H9 (cell line): ENCODE measurements around the gene UCP1. TPM values are rescaled to one million over a fixed set of nuclear protein-coding genes. Genes with fewer than 3 reads are reported as not detected.

Experiments used
- DNase-seq: peaks from one replicate; pipeline ENCODE4 v3.0.0-alpha.2; 2017
- H2AFZ ChIP-seq: one replicate; pipeline ENCODE4 v1.6.1; 2013; ENCODE audit warnings: mild to moderate bottlenecking, low read length, control low read depth, moderate library complexity
- H2AK5ac ChIP-seq: 2 replicates; pipeline ENCODE4 v1.6.1; 2013; ENCODE audit warnings: low read length, control low read depth, mixed read lengths; ENCODE audit not compliant: insufficient read length
- H2BK120ac ChIP-seq: one replicate; pipeline ENCODE4 v1.6.1; 2013; ENCODE audit warnings: low read depth, mild to moderate bottlenecking, low read length, control low read depth, inconsistent platforms; ENCODE audit not compliant: poor library complexity, severe bottlenecking
- H2BK12ac ChIP-seq: 2 replicates; pipeline ENCODE4 v1.6.1; 2013; ENCODE audit warnings: low read length, control low read depth, mixed read lengths, low read depth; ENCODE audit not compliant: insufficient read length
- H2BK15ac ChIP-seq: 2 replicates; pipeline ENCODE4 v1.6.1; 2013; ENCODE audit warnings: low read depth, low read length, control low read depth
- H2BK20ac ChIP-seq: one replicate; pipeline ENCODE4 v1.6.1; 2013; ENCODE audit warnings: low read depth, mild to moderate bottlenecking, low read length, control low read depth, inconsistent platforms; ENCODE audit not compliant: poor library complexity, severe bottlenecking
- H2BK5ac ChIP-seq: 2 replicates; pipeline ENCODE4 v1.6.1; 2013; ENCODE audit warnings: low read length, control low read depth, mixed read lengths; ENCODE audit not compliant: insufficient read length
- H3K14ac ChIP-seq: 2 replicates; pipeline ENCODE4 v1.6.1; 2013; ENCODE audit warnings: low read length, control low read depth; ENCODE audit not compliant: insufficient read depth
- H3K18ac ChIP-seq: 2 replicates; pipeline ENCODE4 v1.6.1; 2013; ENCODE audit warnings: low read depth, mild to moderate bottlenecking, mixed read lengths, low read length, control low read depth; ENCODE audit not compliant: insufficient read length
- H3K23ac ChIP-seq: 2 replicates; pipeline ENCODE4 v1.6.1; 2013; ENCODE audit warnings: low read length, control low read depth, mixed read lengths, low read depth; ENCODE audit not compliant: insufficient read length
- H3K23me2 ChIP-seq: 2 replicates; pipeline ENCODE4 v1.6.1; 2013; ENCODE audit warnings: low read depth, mild to moderate bottlenecking, mixed read lengths, low read length, control low read depth; ENCODE audit not compliant: insufficient read length, poor library complexity, severe bottlenecking
- H3K27ac ChIP-seq: 2 replicates; pipeline ENCODE4 v1.5.1; 2013; ENCODE audit warnings: low read length, control low read depth, mixed read lengths, low read depth; ENCODE audit not compliant: insufficient read length
- H3K27me3 ChIP-seq: 2 replicates; pipeline ENCODE4 v1.6.1; 2013; ENCODE audit warnings: low read length, control low read depth, inconsistent platforms; ENCODE audit not compliant: insufficient read depth
- H3K4ac ChIP-seq: 2 replicates; pipeline ENCODE4 v1.6.1; 2013; ENCODE audit warnings: low read depth, mild to moderate bottlenecking, control low read depth, inconsistent platforms, low read length, moderate library complexity
- H3K4me1 ChIP-seq: 2 replicates; pipeline ENCODE4 v1.6.1; 2013; ENCODE audit warnings: low read length, control low read depth, inconsistent platforms; ENCODE audit not compliant: insufficient read depth
- H3K4me2 ChIP-seq: 2 replicates; pipeline ENCODE4 v1.6.1; 2013; ENCODE audit warnings: low read length, control low read depth, mixed read lengths; ENCODE audit not compliant: insufficient read length, insufficient read depth
- H3K56ac ChIP-seq: 2 replicates; pipeline ENCODE4 v1.6.1; 2013; ENCODE audit warnings: low read depth, mild to moderate bottlenecking, mixed read lengths, low read length, control low read depth; ENCODE audit not compliant: insufficient read length
- H3K79me1 ChIP-seq: 2 replicates; pipeline ENCODE4 v1.6.1; 2013; ENCODE audit warnings: low read depth, mild to moderate bottlenecking, moderate library complexity, low read length, control low read depth, inconsistent platforms; ENCODE audit not compliant: insufficient read depth, poor library complexity, severe bottlenecking
- H3K79me2 ChIP-seq: 2 replicates; pipeline ENCODE4 v1.6.1; 2013; ENCODE audit warnings: low read length, control low read depth, inconsistent platforms; ENCODE audit not compliant: insufficient read depth
- H3K9ac ChIP-seq: 2 replicates; pipeline ENCODE4 v1.6.1; 2013; ENCODE audit warnings: low read length, control low read depth, mixed read lengths; ENCODE audit not compliant: insufficient read length; ENCODE audit errors: extremely low read depth
- H3K9me3 ChIP-seq: one replicate; pipeline ENCODE4 v1.6.1; 2013; ENCODE audit warnings: low read depth, low read length, inconsistent platforms; ENCODE audit not compliant: control insufficient read depth
- H3T11ph ChIP-seq: one replicate; pipeline ENCODE4 v1.6.1; 2013; ENCODE audit warnings: mild to moderate bottlenecking, low read length, control low read depth, inconsistent platforms
- H4K20me1 ChIP-seq: one replicate; pipeline ENCODE4 v1.6.1; 2013; ENCODE audit not compliant: control insufficient read depth, insufficient read length, insufficient read depth
- H4K5ac ChIP-seq: 2 replicates; pipeline ENCODE4 v1.6.1; 2013; ENCODE audit warnings: low read depth, mild to moderate bottlenecking, mixed read lengths, low read length, control low read depth; ENCODE audit not compliant: insufficient read length
- H4K8ac ChIP-seq: replicated peaks from 2 replicates; pipeline ENCODE4 v1.6.1; 2013; ENCODE audit warnings: low read length, control low read depth, mixed read lengths, low read depth; ENCODE audit not compliant: insufficient read length
- H4K91ac ChIP-seq: 2 replicates; pipeline ENCODE4 v1.6.1; 2013; ENCODE audit warnings: low read depth, mild to moderate bottlenecking, moderate library complexity, mixed read lengths, low read length, control low read depth; ENCODE audit not compliant: insufficient read length
- H3K27ac Mint-ChIP-seq, 3 experiments: 2 replicates in 2 of 3; 3 replicates in 1 of 3; pipeline ENCODE4 v1.8.0; 2020 to 2021; ENCODE audit warnings: mixed read lengths in 3 of 3, mild to moderate bottlenecking in 1 of 3, moderate library complexity in 1 of 3
- H3K27me3 Mint-ChIP-seq: 2 replicates; pipeline ENCODE4 v1.8.0; 2021; ENCODE audit warnings: low read depth, mild to moderate bottlenecking, moderate library complexity, mixed read lengths
- H3K36me3 Mint-ChIP-seq, 3 experiments: 2 replicates in 2 of 3; 3 replicates in 1 of 3; pipeline ENCODE4 v1.8.0; 2020 to 2021; ENCODE audit warnings: low read depth in 3 of 3, mixed read lengths in 3 of 3; ENCODE audit not compliant: insufficient read depth in 1 of 3
- H3K4me1 Mint-ChIP-seq, 2 experiments: 2 replicates each; pipeline ENCODE4 v1.8.0; 2020; ENCODE audit warnings: mixed read lengths in 2 of 2
- H3K4me3 Mint-ChIP-seq, 2 experiments: 2 replicates in 1 of 2; 3 replicates in 1 of 2; pipeline ENCODE4 v1.8.0; 2020 to 2021; ENCODE audit warnings: mild to moderate bottlenecking in 2 of 2, mixed read lengths in 2 of 2, moderate library complexity in 1 of 2
- H3K9me3 Mint-ChIP-seq, 2 experiments: 2 replicates in 1 of 2; 3 replicates in 1 of 2; pipeline ENCODE4 v1.8.0; 2020; ENCODE audit warnings: mild to moderate bottlenecking in 2 of 2, mixed read lengths in 2 of 2, moderate library complexity in 1 of 2
- CTCF ChIP-seq: fragments of 200-600 bp; sonication (generic); conservative IDR thresholded peaks from 3 replicates; pipeline ENCODE4 v1.8.0; 2021; ENCODE audit warnings: antibody characterized with exemption, mild to moderate bottlenecking
- WGBS: extraction: QIAGEN DNeasy Blood & Tissue Kit; methylation state at CpG from one replicate; pipeline ENCODE4 v1.1.7; 2013; ENCODE audit warnings: missing lambda C conversion rate, low lambda C conversion rate, mixed read lengths; ENCODE audit not compliant: insufficient read length; ENCODE audit errors: extremely low coverage; 5-methylcytosine and 5-hydroxymethylcytosine counted together
- total RNA-seq: library from RNA; stranded (reverse); gene quantifications from 2 replicates; pipeline ENCODE4 v1.2.1, GENCODE V29; 2021

UCP1 gene
- total RNA-seq, 1 experiment from 2014 or later = not detected

- H4K8ac ChIP-seq = no peak overlapping the region
- no peak for DNase-seq
- no peaks in the 10 kb centered on the region for H3K27me3 ChIP-seq
- H4K91ac ChIP-seq = no peak overlapping the region
- Mint-ChIP-seq H3K4me1 (peaks cover 8 to 9% of the 10 kb centered on the region in 2 experiments), H3K27me3 (no peaks in the 10 kb centered on the region), H3K9me3 (no peaks in the 10 kb centered on the region), H3K36me3 (peaks cover 7 to 21% (median 13%) of the 10 kb centered on the region in 3 experiments; a peak in 6 of 7 replicates), H3K27ac (no peak overlapping the region; a peak in 1 of 7 replicates), H3K4me3 (no peak overlapping the region)
- no peak overlapping the region for H2BK5ac ChIP-seq
- no peak overlapping the region for H3K23ac ChIP-seq
- H3K9ac ChIP-seq = no peak overlapping the region
- no peaks in the 10 kb centered on the region for H3K23me2 ChIP-seq
- H2AFZ ChIP-seq = no peak overlapping the region
- no peaks in the 10 kb centered on the region for H4K20me1 ChIP-seq
- no peaks in the 10 kb centered on the region for H3K4me1 ChIP-seq
- H2BK120ac ChIP-seq = no peak overlapping the region
- H3K18ac ChIP-seq = no peak overlapping the region
- H3K4ac ChIP-seq = no peak overlapping the region
- no peak overlapping the region for H3T11ph ChIP-seq
- no peak for TF ChIP-seq CTCF
- H3K14ac ChIP-seq = no peak overlapping the region
- no peak overlapping the region for H2BK12ac ChIP-seq
- no peak overlapping the region for H3K4me2 ChIP-seq
- no peaks in the 10 kb centered on the region for H3K9me3 ChIP-seq
- no peak overlapping the region for H2AK5ac ChIP-seq
- no peaks in the 10 kb centered on the region for H3K79me1 ChIP-seq
- H2BK15ac ChIP-seq = no peak overlapping the region
- no CpG with 5 or more reads among the region's 1 CpG for WGBS
- H3K79me2 ChIP-seq = no peaks in the 10 kb centered on the region
- H3K27ac ChIP-seq = no peak overlapping the region
- no peak overlapping the region for H3K56ac ChIP-seq
- no peak overlapping the region for H2BK20ac ChIP-seq
- no peak overlapping the region for H4K5ac ChIP-seq
Measured at GRCh38 chr4:140529434-140529833, 39.3 kb downstream of the UCP1 start.
